ENCODE results near the gene GRAMD2B.

DNA sequence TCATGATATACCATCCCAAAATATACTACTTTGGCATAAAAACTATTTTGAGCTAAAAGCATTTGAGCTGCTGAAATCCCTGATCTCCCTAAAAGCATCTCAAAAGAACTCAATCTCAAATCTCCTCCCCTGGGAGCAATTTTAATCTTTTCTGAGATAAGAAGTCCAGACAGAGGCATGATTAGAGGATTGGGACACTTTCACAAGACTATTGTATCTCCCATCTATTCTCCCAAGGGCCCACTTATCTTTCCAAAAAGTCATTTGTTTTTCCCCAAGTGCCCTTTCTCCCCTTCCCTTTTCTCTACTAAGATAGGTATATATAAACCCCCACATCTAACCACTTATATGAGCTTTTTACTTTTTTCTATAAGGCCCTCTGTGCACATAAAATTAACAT lies 92.1 kb downstream of the GRAMD2B start:
- TF ChIP-seq, protein P1, sequence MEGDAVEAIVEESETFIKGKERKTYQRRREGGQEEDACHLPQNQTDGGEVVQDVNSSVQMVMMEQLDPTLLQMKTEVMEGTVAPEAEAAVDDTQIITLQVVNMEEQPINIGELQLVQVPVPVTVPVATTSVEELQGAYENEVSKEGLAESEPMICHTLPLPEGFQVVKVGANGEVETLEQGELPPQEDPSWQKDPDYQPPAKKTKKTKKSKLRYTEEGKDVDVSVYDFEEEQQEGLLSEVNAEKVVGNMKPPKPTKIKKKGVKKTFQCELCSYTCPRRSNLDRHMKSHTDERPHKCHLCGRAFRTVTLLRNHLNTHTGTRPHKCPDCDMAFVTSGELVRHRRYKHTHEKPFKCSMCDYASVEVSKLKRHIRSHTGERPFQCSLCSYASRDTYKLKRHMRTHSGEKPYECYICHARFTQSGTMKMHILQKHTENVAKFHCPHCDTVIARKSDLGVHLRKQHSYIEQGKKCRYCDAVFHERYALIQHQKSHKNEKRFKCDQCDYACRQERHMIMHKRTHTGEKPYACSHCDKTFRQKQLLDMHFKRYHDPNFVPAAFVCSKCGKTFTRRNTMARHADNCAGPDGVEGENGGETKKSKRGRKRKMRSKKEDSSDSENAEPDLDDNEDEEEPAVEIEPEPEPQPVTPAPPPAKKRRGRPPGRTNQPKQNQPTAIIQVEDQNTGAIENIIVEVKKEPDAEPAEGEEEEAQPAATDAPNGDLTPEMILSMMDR (tag by site-specific recombination; IDR thresholded peaks at IDR 0.05) = no peak
- TF ChIP-seq, protein P2, sequence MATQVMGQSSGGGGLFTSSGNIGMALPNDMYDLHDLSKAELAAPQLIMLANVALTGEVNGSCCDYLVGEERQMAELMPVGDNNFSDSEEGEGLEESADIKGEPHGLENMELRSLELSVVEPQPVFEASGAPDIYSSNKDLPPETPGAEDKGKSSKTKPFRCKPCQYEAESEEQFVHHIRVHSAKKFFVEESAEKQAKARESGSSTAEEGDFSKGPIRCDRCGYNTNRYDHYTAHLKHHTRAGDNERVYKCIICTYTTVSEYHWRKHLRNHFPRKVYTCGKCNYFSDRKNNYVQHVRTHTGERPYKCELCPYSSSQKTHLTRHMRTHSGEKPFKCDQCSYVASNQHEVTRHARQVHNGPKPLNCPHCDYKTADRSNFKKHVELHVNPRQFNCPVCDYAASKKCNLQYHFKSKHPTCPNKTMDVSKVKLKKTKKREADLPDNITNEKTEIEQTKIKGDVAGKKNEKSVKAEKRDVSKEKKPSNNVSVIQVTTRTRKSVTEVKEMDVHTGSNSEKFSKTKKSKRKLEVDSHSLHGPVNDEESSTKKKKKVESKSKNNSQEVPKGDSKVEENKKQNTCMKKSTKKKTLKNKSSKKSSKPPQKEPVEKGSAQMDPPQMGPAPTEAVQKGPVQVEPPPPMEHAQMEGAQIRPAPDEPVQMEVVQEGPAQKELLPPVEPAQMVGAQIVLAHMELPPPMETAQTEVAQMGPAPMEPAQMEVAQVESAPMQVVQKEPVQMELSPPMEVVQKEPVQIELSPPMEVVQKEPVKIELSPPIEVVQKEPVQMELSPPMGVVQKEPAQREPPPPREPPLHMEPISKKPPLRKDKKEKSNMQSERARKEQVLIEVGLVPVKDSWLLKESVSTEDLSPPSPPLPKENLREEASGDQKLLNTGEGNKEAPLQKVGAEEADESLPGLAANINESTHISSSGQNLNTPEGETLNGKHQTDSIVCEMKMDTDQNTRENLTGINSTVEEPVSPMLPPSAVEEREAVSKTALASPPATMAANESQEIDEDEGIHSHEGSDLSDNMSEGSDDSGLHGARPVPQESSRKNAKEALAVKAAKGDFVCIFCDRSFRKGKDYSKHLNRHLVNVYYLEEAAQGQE (tag by site-specific recombination; IDR thresholded peaks at IDR 0.05) = no peak
- TF ChIP-seq ZBTB21 (tag by site-specific recombination; IDR thresholded peaks at IDR 0.05) (no peak), ZNF274 (IDR thresholded peaks at IDR 0.05; ENCODE audit: low read length) (no peak), ZNF274 (tag by site-specific recombination; IDR thresholded peaks at IDR 0.05; ENCODE audit: borderline replicate concordance) (no peak), ZNF266 (tag by site-specific recombination; IDR thresholded peaks at IDR 0.05; ENCODE audit: low read depth) (no peak), KLF16 (tag by site-specific recombination; IDR thresholded peaks at IDR 0.05) (no peak), ZNF548 (tag by site-specific recombination; IDR thresholded peaks at IDR 0.05) (no peak), KLF10 (tag by site-specific recombination; IDR thresholded peaks at IDR 0.05) (no peak; the same call in 1 of the 2 replicates), ZNF114 (tag by site-specific recombination; IDR thresholded peaks at IDR 0.05) (no peak), ZXDB (tag by site-specific recombination; IDR thresholded peaks at IDR 0.05) (peak; percentile 59), KLF8 (tag by site-specific recombination; IDR thresholded peaks at IDR 0.05) (peak; percentile 80)
- TF ChIP-seq, protein P3, sequence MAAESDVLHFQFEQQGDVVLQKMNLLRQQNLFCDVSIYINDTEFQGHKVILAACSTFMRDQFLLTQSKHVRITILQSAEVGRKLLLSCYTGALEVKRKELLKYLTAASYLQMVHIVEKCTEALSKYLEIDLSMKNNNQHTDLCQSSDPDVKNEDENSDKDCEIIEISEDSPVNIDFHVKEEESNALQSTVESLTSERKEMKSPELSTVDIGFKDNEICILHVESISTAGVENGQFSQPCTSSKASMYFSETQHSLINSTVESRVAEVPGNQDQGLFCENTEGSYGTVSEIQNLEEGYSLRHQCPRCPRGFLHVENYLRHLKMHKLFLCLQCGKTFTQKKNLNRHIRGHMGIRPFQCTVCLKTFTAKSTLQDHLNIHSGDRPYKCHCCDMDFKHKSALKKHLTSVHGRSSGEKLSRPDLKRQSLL (tag by site-specific recombination; IDR thresholded peaks at IDR 0.05) = no peak

Data from HEK293 (cell line).